GM19372 (cell line): ENCODE results near the gene ERFL.
"Not testable (repeated sequence)": the region's sequence is repeated elsewhere in the genome, so short reads cannot be mapped to it uniquely, and the experiment has no call there.

Experiments used
- ATAC-seq: cut with Tn5 transposase; IDR thresholded peaks from one replicate; pipeline ENCODE4 v1.9.1; 2021; ENCODE audit warnings: mild to moderate bottlenecking, low read depth, moderate library complexity; ENCODE audit not compliant: unreplicated experiment

Gene ERFL

GRCh38 chr19:41914424-41914834 is 13.8 kb downstream of the ERFL start:
- ATAC-seq = not testable (repeated sequence)

- ATAC-seq = no peak
Measured at GRCh38 chr19:41913538-41914423, 14.5 kb downstream of the ERFL start.

GRCh38 chr19:41912899-41913537 is 15.2 kb downstream of the ERFL start:
- no peak for ATAC-seq

- ATAC-seq = no peak
Measured at GRCh38 chr19:41911889-41912731, 16.1 kb downstream of the ERFL start.

- ATAC-seq = no peak
Measured at GRCh38 chr19:41910992-41911888, 17.0 kb downstream of the ERFL start.

- ATAC-seq = no peak
Measured at GRCh38 chr19:41910240-41910991, 17.8 kb downstream of the ERFL start.

- ATAC-seq = no peak
Measured at GRCh38 chr19:41909706-41910105, 18.5 kb downstream of the ERFL start.

GRCh38 chr19:41908724-41909464 is 19.4 kb downstream of the ERFL start:
- no peak for ATAC-seq

GRCh38 chr19:41907994-41908615 is 20.1 kb downstream of the ERFL start:
- no peak for ATAC-seq

- ATAC-seq = no peak
Measured at GRCh38 chr19:41906916-41907680, 21.2 kb downstream of the ERFL start.

GRCh38 chr19:41906271-41906670 is 22.0 kb downstream of the ERFL start:
- no peak for ATAC-seq

GRCh38 chr19:41905273-41906002 is 22.8 kb downstream of the ERFL start:
- no peak for ATAC-seq

GRCh38 chr19:41904118-41904870 is 24.0 kb downstream of the ERFL start:
- no peak for ATAC-seq

- ATAC-seq = no peak
Measured at GRCh38 chr19:41903193-41903953, 24.9 kb downstream of the ERFL start.

GRCh38 chr19:41902594-41902993 is 25.7 kb downstream of the ERFL start:
- ATAC-seq = no peak
